ENCODE results near the gene METTL13.
"Not testable (repeated sequence)": the region's sequence is repeated elsewhere in the genome, so short reads cannot be mapped to it uniquely, and the experiment has no call there.

The METTL13 gene

DNA sequence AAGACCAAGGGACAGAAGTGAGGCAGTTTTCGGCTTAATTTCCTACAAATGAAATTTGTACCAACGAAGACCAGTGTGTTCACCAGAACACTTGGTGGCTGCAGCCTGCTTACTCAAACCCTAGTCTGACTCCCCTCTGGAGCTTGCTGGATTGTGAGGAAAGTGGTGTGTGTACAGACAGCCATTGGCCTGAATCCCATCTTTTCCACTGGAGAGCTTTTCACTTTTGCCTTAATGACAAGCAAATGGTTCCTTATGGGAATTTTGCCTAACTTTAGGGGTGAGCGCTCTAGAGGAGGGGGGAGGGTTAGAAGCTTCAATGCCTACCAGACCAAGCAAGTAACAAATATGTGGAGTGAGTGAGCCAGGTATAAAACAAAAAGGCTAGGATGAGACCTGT, 17.3 kb downstream of the METTL13 start:
- no peaks in the 10 kb centered on the region for H3K4me1 ChIP-seq (ENCODE audit: control insufficient read depth, low read length)
- H3K9me2 ChIP-seq (replicated peaks; ENCODE audit: control insufficient read depth, low read length), result no peaks in the 10 kb centered on the region
- no peaks in the 10 kb centered on the region for H4K20me1 ChIP-seq (ENCODE audit: control insufficient read depth, insufficient read depth, low read depth, low read length)
- no peaks in the 10 kb centered on the region for H3K27me3 ChIP-seq (ENCODE audit: control insufficient read depth, low read length)
- no peak overlapping the region for H3K27ac ChIP-seq (ENCODE audit: low read depth, low read length)
- H3F3A ChIP-seq (ENCODE audit: control insufficient read depth, insufficient read depth), result no peaks in the 10 kb centered on the region
- H3K4me2 ChIP-seq (ENCODE audit: low read length), result no peak overlapping the region
- H3K9me3 ChIP-seq (ENCODE audit: control insufficient read depth, insufficient read depth, low read length), result no peaks in the 10 kb centered on the region
- no peaks in the 10 kb centered on the region for H3K79me2 ChIP-seq (ENCODE audit: control insufficient read depth, low read length)
- TF ChIP-seq EZH2phosphoT487 (IDR thresholded peaks at IDR 0.05; ENCODE audit: borderline replicate concordance, low read length) (no peak), CTCF (IDR thresholded peaks at IDR 0.05; ENCODE audit: low read depth, low read length, poor library complexity, severe bottlenecking) (no peak)
- H3K4me3 ChIP-seq (ENCODE audit: low read length), result no peak overlapping the region
- H3K36me3 ChIP-seq (ENCODE audit: control insufficient read depth, low read length), result peaks cover 40% of the 10 kb centered on the region

- H3K79me2 ChIP-seq (ENCODE audit: control insufficient read depth, low read length), result no peaks in the 10 kb centered on the region
- TF ChIP-seq CTCF (IDR thresholded peaks at IDR 0.05; ENCODE audit: low read depth, low read length, poor library complexity, severe bottlenecking), result no peak
Observed at GRCh38 chr1:171799166-171799565, 17.7 kb downstream of the METTL13 start.

DNA sequence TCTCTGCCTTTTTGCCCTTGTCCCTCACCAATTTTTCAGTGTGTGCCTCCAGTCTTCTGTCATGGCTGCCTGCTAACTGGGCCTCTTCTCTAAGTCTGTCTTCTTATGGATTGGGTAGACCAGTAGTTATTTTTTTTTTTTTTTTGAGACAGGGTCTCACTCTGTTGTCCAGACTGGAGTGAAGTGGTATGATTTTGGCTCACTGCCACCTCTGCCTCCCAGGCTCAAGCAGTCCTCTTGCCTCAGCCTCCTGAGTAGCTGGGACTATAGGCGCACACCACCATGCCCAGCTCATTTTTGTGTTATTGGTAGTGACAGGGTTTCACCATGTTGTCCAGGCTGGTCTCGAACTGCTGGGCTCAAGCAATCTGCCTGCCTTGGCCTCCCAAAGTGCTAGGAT, 18.2 kb downstream of the METTL13 start:
- H3K9me3 ChIP-seq (ENCODE audit: control insufficient read depth, insufficient read depth, low read length); H3K4me2 ChIP-seq (ENCODE audit: low read length); H3F3A ChIP-seq (ENCODE audit: control insufficient read depth, insufficient read depth); H4K20me1 ChIP-seq (ENCODE audit: control insufficient read depth, insufficient read depth, low read depth, low read length); H3K27me3 ChIP-seq (ENCODE audit: control insufficient read depth, low read length); H3K9me2 ChIP-seq (replicated peaks; ENCODE audit: control insufficient read depth, low read length); H3K79me2 ChIP-seq (ENCODE audit: control insufficient read depth, low read length); H3K27ac ChIP-seq (ENCODE audit: low read depth, low read length); H3K4me1 ChIP-seq (ENCODE audit: control insufficient read depth, low read length); H3K4me3 ChIP-seq (ENCODE audit: low read length): not testable (repeated sequence)
- H3K36me3 ChIP-seq (ENCODE audit: control insufficient read depth, low read length), result peaks cover 30% of the 10 kb centered on the region

More at GRCh38 chr1:171799166-171799565, 17.7 kb downstream of the METTL13 start:
- Histone ChIP-seq H3F3A (ENCODE audit: control insufficient read depth, insufficient read depth) (no peaks in the 10 kb centered on the region), H3K4me1 (ENCODE audit: control insufficient read depth, low read length) (no peaks in the 10 kb centered on the region), H3K27me3 (ENCODE audit: control insufficient read depth, low read length) (no peaks in the 10 kb centered on the region), H3K4me3 (ENCODE audit: low read length) (no peak overlapping the region), H3K9me3 (ENCODE audit: control insufficient read depth, insufficient read depth, low read length) (no peaks in the 10 kb centered on the region), H4K20me1 (ENCODE audit: control insufficient read depth, insufficient read depth, low read depth, low read length) (no peaks in the 10 kb centered on the region), H3K4me2 (ENCODE audit: low read length) (no peak overlapping the region), H3K27ac (ENCODE audit: low read depth, low read length) (no peak overlapping the region), H3K36me3 (ENCODE audit: control insufficient read depth, low read length) (peaks cover 36% of the 10 kb centered on the region), H3K9me2 (replicated peaks; ENCODE audit: control insufficient read depth, low read length) (no peaks in the 10 kb centered on the region)

DNA sequence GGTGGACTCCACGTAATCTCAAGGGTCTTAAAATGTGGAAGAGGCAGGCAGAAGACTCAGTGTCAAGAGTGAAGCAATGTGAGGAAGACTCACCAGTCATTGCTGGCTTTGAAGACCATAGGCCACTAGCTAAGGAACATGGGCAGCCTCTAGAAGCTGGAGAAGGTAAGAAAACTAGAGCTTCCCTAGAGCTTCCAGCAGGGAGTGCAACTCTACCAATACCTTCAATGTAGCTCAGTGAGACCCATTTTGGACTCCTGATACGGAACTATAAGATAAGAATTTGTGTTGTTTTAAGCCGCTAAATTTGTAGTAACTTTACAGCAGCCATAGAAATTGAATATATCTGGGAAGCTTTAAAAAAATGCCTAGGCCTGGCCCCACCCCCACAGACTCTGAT, 18.9 kb downstream of the METTL13 start:
- Histone ChIP-seq H3K4me2 (ENCODE audit: low read length) (no peak overlapping the region), H3F3A (ENCODE audit: control insufficient read depth, insufficient read depth) (no peaks in the 10 kb centered on the region), H3K4me3 (ENCODE audit: low read length) (no peak overlapping the region), H3K4me1 (ENCODE audit: control insufficient read depth, low read length) (no peaks in the 10 kb centered on the region), H3K27me3 (ENCODE audit: control insufficient read depth, low read length) (no peaks in the 10 kb centered on the region), H3K36me3 (ENCODE audit: control insufficient read depth, low read length) (peaks cover 24% of the 10 kb centered on the region), H3K9me3 (ENCODE audit: control insufficient read depth, insufficient read depth, low read length) (no peaks in the 10 kb centered on the region), H3K27ac (ENCODE audit: low read depth, low read length) (no peak overlapping the region), H4K20me1 (ENCODE audit: control insufficient read depth, insufficient read depth, low read depth, low read length) (no peaks in the 10 kb centered on the region), H3K79me2 (ENCODE audit: control insufficient read depth, low read length) (no peaks in the 10 kb centered on the region), H3K9me2 (replicated peaks; ENCODE audit: control insufficient read depth, low read length) (no peaks in the 10 kb centered on the region)
- TF ChIP-seq CTCF (IDR thresholded peaks at IDR 0.05; ENCODE audit: low read depth, low read length, poor library complexity, severe bottlenecking) (no peak), EZH2phosphoT487 (IDR thresholded peaks at IDR 0.05; ENCODE audit: borderline replicate concordance, low read length) (no peak)
